ENCODE data around the gene AGTRAP. TPM values are rescaled to one million over a fixed set of nuclear protein-coding genes. Genes with fewer than 3 reads are reported as not detected.

AGTRAP gene
- total and polyA plus RNA-seq, 2 donors (not counting 1 experiment from before 2014, with no cell fraction given), result 25.5 to 58.8 TPM

GRCh38 chr1:11772458-11772857, 36.5 kb downstream of the AGTRAP start:
- no peaks in the 10 kb centered on the region for H3K4me1 ChIP-seq (ENCODE audit: control insufficient read depth, extremely low read depth, insufficient read depth, low read length)
- H3K9ac ChIP-seq (ENCODE audit: insufficient read depth, low read length), result no peak overlapping the region
- no peak overlapping the region for H3K27ac ChIP-seq (ENCODE audit: insufficient read depth, low read length)
- no peaks in the 10 kb centered on the region for H3K36me3 ChIP-seq (ENCODE audit: control insufficient read depth, insufficient read depth, low read length)
- H2AFZ ChIP-seq (ENCODE audit: low read length), result no peak overlapping the region
- H3K27me3 ChIP-seq (ENCODE audit: control insufficient read depth, insufficient read depth, low read length), result peaks cover 6% of the 10 kb centered on the region
- no peak overlapping the region for H3K4me2 ChIP-seq (ENCODE audit: extremely low read depth, insufficient read depth, low read length)
- H4K20me1 ChIP-seq (ENCODE audit: control insufficient read depth, extremely low read depth, insufficient read depth, low read length), result no peaks in the 10 kb centered on the region
- TF ChIP-seq EZH2 (IDR thresholded peaks at IDR 0.05; ENCODE audit: low read length, missing control alignments) (no peak), CTCF (conservative IDR thresholded peaks at IDR 0.05 in 1 of 2, IDR thresholded peaks at IDR 0.05 in 1 of 2; ENCODE audit: low read depth in 1 of 2, low read length in 2 of 2) (no peak)
- no peaks in the 10 kb centered on the region for H3K79me2 ChIP-seq (ENCODE audit: control insufficient read depth, insufficient read depth, low read length)
- no peak overlapping the region for H3K4me3 ChIP-seq (replicated peaks in 1 of 4; ENCODE audit: control extremely low read depth in 1 of 4, insufficient read depth in 1 of 4, low read depth in 3 of 4, low read length in 4 of 4)
- H3K9me3 ChIP-seq (ENCODE audit: control insufficient read depth, insufficient read depth, low read depth, low read length), result no peaks in the 10 kb centered on the region
- DNase-seq (ENCODE audit: low read depth in 2 of 2), result no peak

- Histone ChIP-seq H4K20me1 (ENCODE audit: control insufficient read depth, extremely low read depth, insufficient read depth, low read length) (no peaks in the 10 kb centered on the region), H3K9ac (ENCODE audit: insufficient read depth, low read length) (no peak overlapping the region), H3K27ac (ENCODE audit: insufficient read depth, low read length) (no peak overlapping the region), H3K4me2 (ENCODE audit: extremely low read depth, insufficient read depth, low read length) (no peak overlapping the region), H3K79me2 (ENCODE audit: control insufficient read depth, insufficient read depth, low read length) (no peaks in the 10 kb centered on the region), H3K27me3 (ENCODE audit: control insufficient read depth, insufficient read depth, low read length) (no peaks in the 10 kb centered on the region), H2AFZ (ENCODE audit: low read length) (no peak overlapping the region), H3K36me3 (ENCODE audit: control insufficient read depth, insufficient read depth, low read length) (no peaks in the 10 kb centered on the region), H3K4me1 (ENCODE audit: control insufficient read depth, extremely low read depth, insufficient read depth, low read length) (no peaks in the 10 kb centered on the region), H3K4me3 (replicated peaks in 1 of 4; ENCODE audit: control extremely low read depth in 1 of 4, insufficient read depth in 1 of 4, low read depth in 3 of 4, low read length in 4 of 4) (no peak overlapping the region), H3K9me3 (ENCODE audit: control insufficient read depth, insufficient read depth, low read depth, low read length) (no peaks in the 10 kb centered on the region)
- TF ChIP-seq CTCF (conservative IDR thresholded peaks at IDR 0.05 in 1 of 2, IDR thresholded peaks at IDR 0.05 in 1 of 2; ENCODE audit: low read depth in 1 of 2, low read length in 2 of 2) (no peak), EZH2 (IDR thresholded peaks at IDR 0.05; ENCODE audit: low read length, missing control alignments) (no peak)
- no peak for DNase-seq (ENCODE audit: low read depth in 2 of 2)
Observed at GRCh38 chr1:11774753-11775152, 38.8 kb downstream of the AGTRAP start.

- H3K4me2 ChIP-seq (ENCODE audit: extremely low read depth, insufficient read depth, low read length), result no peak overlapping the region
- H4K20me1 ChIP-seq (ENCODE audit: control insufficient read depth, extremely low read depth, insufficient read depth, low read length), result no peaks in the 10 kb centered on the region
- no peaks in the 10 kb centered on the region for H3K36me3 ChIP-seq (ENCODE audit: control insufficient read depth, insufficient read depth, low read length)
- H3K9me3 ChIP-seq (ENCODE audit: control insufficient read depth, insufficient read depth, low read depth, low read length), result no peaks in the 10 kb centered on the region
- no peaks in the 10 kb centered on the region for H3K27me3 ChIP-seq (ENCODE audit: control insufficient read depth, insufficient read depth, low read length)
- no peaks in the 10 kb centered on the region for H3K4me1 ChIP-seq (ENCODE audit: control insufficient read depth, extremely low read depth, insufficient read depth, low read length)
- no peak for DNase-seq (ENCODE audit: low read depth in 2 of 2)
- H2AFZ ChIP-seq (ENCODE audit: low read length), result no peak overlapping the region
- H3K79me2 ChIP-seq (ENCODE audit: control insufficient read depth, insufficient read depth, low read length), result no peaks in the 10 kb centered on the region
- H3K9ac ChIP-seq (ENCODE audit: insufficient read depth, low read length), result no peak overlapping the region
- no peak for TF ChIP-seq CTCF (conservative IDR thresholded peaks at IDR 0.05 in 1 of 2, IDR thresholded peaks at IDR 0.05 in 1 of 2; ENCODE audit: low read depth in 1 of 2, low read length in 2 of 2)
- H3K4me3 ChIP-seq (replicated peaks in 1 of 4; ENCODE audit: control extremely low read depth in 1 of 4, insufficient read depth in 1 of 4, low read depth in 3 of 4, low read length in 4 of 4), result no peak overlapping the region
- H3K27ac ChIP-seq (ENCODE audit: insufficient read depth, low read length), result no peak overlapping the region
Observed at GRCh38 chr1:11777658-11778322, 41.9 kb downstream of the AGTRAP start.

Data from fibroblast of lung (primary cell).